ENCODE results near the gene GFRAL.

- TF ChIP-seq HCFC1 (IDR thresholded peaks at IDR 0.05; ENCODE audit: low read length) = no peak
- no peak for TF ChIP-seq TAF1 (IDR thresholded peaks at IDR 0.05; ENCODE audit: borderline replicate concordance, low read depth, low read length)
- TF ChIP-seq HDAC2 (IDR thresholded peaks at IDR 0.05) = no peak
- no peak for TF ChIP-seq ZBTB33 (IDR thresholded peaks at IDR 0.05)
- TF ChIP-seq POLR2AphosphoS5 (IDR thresholded peaks at IDR 0.05; ENCODE audit: low read length) = no peak
- no peak for TF ChIP-seq CREB1 (IDR thresholded peaks at IDR 0.05; ENCODE audit: low read depth)
- TF ChIP-seq ZNF687 (IDR thresholded peaks at IDR 0.05) = no peak
Measured at GRCh38 chr6:55405474-55406235, 78.4 kb downstream of the GFRAL start.

Measured in GM12878 (cell line).